ENCODE measurements around the gene AMPH. TPM values are rescaled to one million over a fixed set of nuclear protein-coding genes. Genes with fewer than 3 reads are reported as not detected.
"Not testable (repeated sequence)": the region's sequence is repeated elsewhere in the genome, so short reads cannot be mapped to it uniquely, and the experiment has no call there.

AMPH gene
- total RNA-seq, 3 donors from 2014 or later (not counting 1 experiment from before 2014, with no cell fraction given), result 0.18 TPM; not detected in 2

DNA sequence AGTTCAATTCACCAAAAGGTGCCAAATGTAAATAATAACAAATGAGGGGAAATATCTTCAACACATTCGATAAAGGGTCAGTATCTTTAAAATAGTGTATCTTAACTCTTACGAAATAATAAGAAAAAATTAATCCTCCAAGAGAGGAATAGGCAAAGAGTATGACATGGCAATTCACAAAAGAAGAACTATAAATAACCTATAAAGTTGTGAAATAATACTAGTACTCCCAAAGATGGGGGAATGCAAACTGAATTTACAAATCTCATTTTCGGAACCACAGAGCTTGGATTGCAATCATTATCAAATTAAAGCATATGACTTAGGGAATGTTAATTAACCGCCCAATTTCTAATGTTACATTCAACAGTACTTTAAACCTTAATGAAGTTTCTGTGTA, 279.6 kb downstream of the AMPH start:
- TF ChIP-seq, protein P1, sequence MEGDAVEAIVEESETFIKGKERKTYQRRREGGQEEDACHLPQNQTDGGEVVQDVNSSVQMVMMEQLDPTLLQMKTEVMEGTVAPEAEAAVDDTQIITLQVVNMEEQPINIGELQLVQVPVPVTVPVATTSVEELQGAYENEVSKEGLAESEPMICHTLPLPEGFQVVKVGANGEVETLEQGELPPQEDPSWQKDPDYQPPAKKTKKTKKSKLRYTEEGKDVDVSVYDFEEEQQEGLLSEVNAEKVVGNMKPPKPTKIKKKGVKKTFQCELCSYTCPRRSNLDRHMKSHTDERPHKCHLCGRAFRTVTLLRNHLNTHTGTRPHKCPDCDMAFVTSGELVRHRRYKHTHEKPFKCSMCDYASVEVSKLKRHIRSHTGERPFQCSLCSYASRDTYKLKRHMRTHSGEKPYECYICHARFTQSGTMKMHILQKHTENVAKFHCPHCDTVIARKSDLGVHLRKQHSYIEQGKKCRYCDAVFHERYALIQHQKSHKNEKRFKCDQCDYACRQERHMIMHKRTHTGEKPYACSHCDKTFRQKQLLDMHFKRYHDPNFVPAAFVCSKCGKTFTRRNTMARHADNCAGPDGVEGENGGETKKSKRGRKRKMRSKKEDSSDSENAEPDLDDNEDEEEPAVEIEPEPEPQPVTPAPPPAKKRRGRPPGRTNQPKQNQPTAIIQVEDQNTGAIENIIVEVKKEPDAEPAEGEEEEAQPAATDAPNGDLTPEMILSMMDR (IDR thresholded peaks at IDR 0.05), result no peak
- Mint-ChIP-seq H3K4me3 (no peak overlapping the region), H3K36me3 (no peaks in the 10 kb centered on the region), H3K9me3 (no peaks in the 10 kb centered on the region), H3K27ac (no peak overlapping the region), H3K4me1 (peaks cover 8 to 58% of the 10 kb centered on the region in 2 donors), H3K27me3 (ENCODE audit: low read depth in 2 of 2) (no peaks in the 10 kb centered on the region)
- intact Hi-C loops (cut with micrococcal nuclease), result no loop called here
- Histone ChIP-seq H3K27ac (ENCODE audit: low read length) (no peak overlapping the region), H3K4me3 (ENCODE audit: low read length) (no peak overlapping the region), H3K36me3 (ENCODE audit: control insufficient read depth, insufficient read depth, low read length) (peaks cover 10% of the 10 kb centered on the region), H3K9me3 (ENCODE audit: control insufficient read depth, insufficient read depth, low read length) (no peaks in the 10 kb centered on the region), H3K4me1 (ENCODE audit: control insufficient read depth, insufficient read depth, low read length) (peaks cover 37% of the 10 kb centered on the region), H3K27me3 (ENCODE audit: control insufficient read depth, insufficient read depth, low read length) (no peaks in the 10 kb centered on the region)
- DNase-seq, result no peak
- no peak for ATAC-seq
- WGBS (ENCODE audit: insufficient coverage), result no CpG with 5 or more reads among the region's 4 CpGs

DNA sequence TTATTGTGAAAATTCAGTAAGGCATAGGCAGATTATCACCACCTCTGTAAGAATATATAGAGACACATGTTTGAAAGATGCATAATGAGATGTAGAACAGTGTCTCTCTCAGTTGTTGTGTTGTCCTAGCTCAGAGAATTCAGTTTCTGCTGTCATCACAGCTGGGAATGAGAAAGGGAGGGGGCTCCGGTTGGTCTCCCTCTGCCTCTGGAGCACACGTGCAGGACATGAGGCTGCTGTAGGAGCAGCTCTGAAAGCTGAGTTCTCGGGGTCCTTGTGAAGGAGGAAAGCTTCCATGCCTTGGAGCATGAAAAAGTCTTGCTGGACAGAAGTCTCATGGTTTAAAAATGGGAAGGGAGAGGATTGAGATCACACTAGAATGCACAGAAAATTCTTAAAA, 280.4 kb downstream of the AMPH start:
- Histone ChIP-seq H3K27ac (ENCODE audit: low read length) (peak overlapping the region; percentile 86), H3K4me1 (ENCODE audit: control insufficient read depth, insufficient read depth, low read length) (peaks cover 40% of the 10 kb centered on the region)
- H3K4me1 Mint-ChIP-seq, result peaks cover 16 to 65% of the 10 kb centered on the region in 2 donors
- H3K36me3 Mint-ChIP-seq; H3K27me3 Mint-ChIP-seq (ENCODE audit: low read depth in 2 of 2); H3K4me3 ChIP-seq (ENCODE audit: low read length); ATAC-seq; H3K9me3 Mint-ChIP-seq; intact Hi-C loops (cut with micrococcal nuclease); H3K4me3 Mint-ChIP-seq; H3K27me3 ChIP-seq (ENCODE audit: control insufficient read depth, insufficient read depth, low read length); H3K36me3 ChIP-seq (ENCODE audit: control insufficient read depth, insufficient read depth, low read length); DNase-seq; H3K9me3 ChIP-seq (ENCODE audit: control insufficient read depth, insufficient read depth, low read length): not testable (repeated sequence)
- H3K27ac Mint-ChIP-seq, result peak overlapping the region in 1 of 2 donors; percentile 95
- 54% methylated on average over 3 of the region's 3 CpGs for WGBS (ENCODE audit: insufficient coverage)

DNA sequence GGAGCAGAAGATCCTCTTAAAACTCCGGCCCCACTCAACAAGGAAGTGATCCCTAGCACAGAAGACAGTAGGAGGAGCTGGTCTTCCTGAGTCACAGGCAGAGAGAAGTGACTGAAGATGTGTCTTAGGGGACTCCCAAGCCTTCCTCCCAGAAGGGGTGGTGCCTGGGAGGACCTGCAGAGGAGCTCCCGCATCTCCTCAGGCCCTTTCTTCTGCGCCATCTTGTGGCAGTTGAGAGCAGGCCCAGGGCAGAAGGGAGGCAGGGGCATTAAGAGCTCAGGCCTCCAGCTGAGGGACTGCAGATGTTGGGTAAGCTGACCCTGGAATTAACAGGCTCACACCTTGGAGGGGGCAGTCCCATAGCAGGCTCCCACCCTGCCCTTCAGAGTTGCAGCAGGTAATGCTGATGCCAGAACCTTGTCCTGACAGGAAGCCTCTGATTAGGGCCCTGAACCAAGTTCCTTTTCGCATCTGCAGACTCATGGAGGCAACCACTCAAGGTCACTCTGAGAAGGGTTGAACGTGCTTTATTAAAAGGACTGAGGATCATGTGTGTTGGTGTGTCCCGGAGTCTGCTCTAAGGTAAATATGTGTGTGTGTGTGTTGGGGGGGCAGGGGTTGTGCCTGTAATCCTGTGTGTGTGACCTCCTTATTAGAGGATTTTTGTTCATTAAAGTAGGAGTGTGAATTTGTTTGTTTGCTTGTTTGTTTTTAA, 281.1 kb downstream of the AMPH start:
- H3K36me3 Mint-ChIP-seq; H3K27me3 ChIP-seq (ENCODE audit: control insufficient read depth, insufficient read depth, low read length); H3K27me3 Mint-ChIP-seq (ENCODE audit: low read depth in 2 of 2); H3K9me3 ChIP-seq (ENCODE audit: control insufficient read depth, insufficient read depth, low read length); H3K4me3 Mint-ChIP-seq; H3K4me3 ChIP-seq (ENCODE audit: low read length); H3K36me3 ChIP-seq (ENCODE audit: control insufficient read depth, insufficient read depth, low read length); H3K9me3 Mint-ChIP-seq: not testable (repeated sequence)
- Histone ChIP-seq H3K27ac (ENCODE audit: low read length) (peak overlapping the region; percentile 86), H3K4me1 (ENCODE audit: control insufficient read depth, insufficient read depth, low read length) (peaks cover 47% of the 10 kb centered on the region)
- peak overlapping the region; percentile 70 to 95 for H3K27ac Mint-ChIP-seq
- intact Hi-C loops (cut with micrococcal nuclease), result loop anchor here (2.0 kb wide), 1 partner anchor 15 kb away; no protein-coding TSS in a partner anchor
- TF ChIP-seq, protein P1 (IDR thresholded peaks at IDR 0.05), result peak; percentile 22
- WGBS (ENCODE audit: insufficient coverage), result 40% methylated on average over 3 of the region's 6 CpGs
- ATAC-seq (peak; percentile 42 to 84 (median 65)), DNase-seq (peak; percentile 37 to 82)
- peaks cover 24 to 65% of the 10 kb centered on the region in 2 donors for H3K4me1 Mint-ChIP-seq

DNA sequence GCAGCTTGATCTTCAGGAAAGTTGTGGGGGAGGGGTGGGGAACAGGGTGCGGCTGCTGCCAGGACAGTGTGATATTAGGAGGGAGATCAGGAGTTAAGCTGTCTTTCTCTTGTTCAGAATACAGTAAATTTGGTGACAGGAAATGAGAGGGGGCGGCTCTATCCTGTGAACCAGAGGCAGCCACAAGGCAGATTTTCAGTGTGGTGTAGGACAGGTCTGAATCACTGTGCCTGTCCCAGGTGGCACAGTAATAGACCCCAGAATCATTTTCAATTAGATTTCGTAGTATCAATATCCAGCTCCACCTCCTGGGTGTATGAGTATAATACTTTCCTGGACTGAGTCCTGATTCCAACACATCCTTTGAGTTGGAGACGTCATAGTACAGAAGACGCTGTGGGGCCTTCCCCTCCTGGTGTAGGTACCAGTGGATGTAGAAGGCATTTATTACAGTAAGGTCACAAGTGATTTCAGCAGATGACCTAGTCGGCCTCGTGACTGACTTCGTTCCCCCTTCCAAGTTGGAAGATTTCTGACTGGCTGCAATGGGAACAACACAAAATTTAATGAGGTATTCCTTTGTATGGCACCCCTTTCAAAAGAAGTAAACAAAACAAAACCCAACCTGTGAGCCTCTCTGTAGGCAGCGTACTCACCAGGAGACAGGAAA, 281.9 kb downstream of the AMPH start:
- not testable (repeated sequence) for H3K4me3 ChIP-seq (ENCODE audit: low read length); H3K27me3 Mint-ChIP-seq (ENCODE audit: low read depth in 2 of 2); H3K9me3 Mint-ChIP-seq; H3K36me3 Mint-ChIP-seq; H3K9me3 ChIP-seq (ENCODE audit: control insufficient read depth, insufficient read depth, low read length); H3K27me3 ChIP-seq (ENCODE audit: control insufficient read depth, insufficient read depth, low read length); H3K36me3 ChIP-seq (ENCODE audit: control insufficient read depth, insufficient read depth, low read length)
- Mint-ChIP-seq H3K27ac (peak overlapping the region; percentile 70 to 95), H3K4me1 (peaks cover 25 to 67% of the 10 kb centered on the region in 2 donors), H3K4me3 (peak overlapping the region; percentile 67)
- intact Hi-C loops (cut with micrococcal nuclease), result loop anchor here (2.0 kb wide), 1 partner anchor 14 kb away; no protein-coding TSS in a partner anchor
- DNase-seq, result peak in 1 of 2 donors; percentile 50
- Histone ChIP-seq H3K27ac (ENCODE audit: low read length) (peak overlapping the region; percentile 86), H3K4me1 (ENCODE audit: control insufficient read depth, insufficient read depth, low read length) (peaks cover 51% of the 10 kb centered on the region)
- peak in 2 of 3 donors; percentile 37 to 58 for ATAC-seq
- WGBS (ENCODE audit: insufficient coverage), result 45% methylated on average over 7 of the region's 9 CpGs

All from natural killer cell (primary cell).